ENCODE measurements around the gene WAPL.

DNA sequence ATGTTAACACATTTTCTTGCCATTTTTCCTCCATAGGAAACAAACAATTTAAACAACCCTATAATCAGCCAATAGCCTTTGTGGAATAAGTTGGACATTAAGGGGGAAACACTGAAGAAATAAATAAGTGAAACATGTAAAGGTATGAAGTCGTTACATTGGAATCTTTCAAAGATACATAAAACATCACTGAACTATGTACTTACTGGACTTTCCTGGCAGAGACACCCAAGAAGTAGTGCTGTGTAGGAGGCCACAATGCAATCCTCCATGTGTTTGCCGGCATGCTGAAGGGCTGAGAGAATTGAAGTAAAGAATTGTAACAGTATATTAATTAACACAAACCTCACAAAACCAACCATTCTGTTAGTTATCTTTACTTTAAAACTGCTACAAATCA, 78.5 kb downstream of the WAPL start:
- TF ChIP-seq CTCF (IDR thresholded peaks at IDR 0.05), result no peak
- no peak for TF ChIP-seq POLR2AphosphoS5 (IDR thresholded peaks at IDR 0.05)
- TF ChIP-seq POLR2A (IDR thresholded peaks at IDR 0.05), result no peak

Measured in sigmoid colon (tissue), 4 donors.